GM18951 (cell line): Measurements from ENCODE around the gene BAIAP2.

Experiments used
- POLR2A ChIP-seq: IDR thresholded peaks from 4 replicates; pipeline ENCODE4 v1.6.1; 2011; ENCODE audit warnings: mild to moderate bottlenecking; ENCODE audit not compliant: insufficient read length, insufficient read depth; ENCODE audit errors: extremely low read depth
- in situ Hi-C: fragments of 300-500 bp; cut with MboI; formaldehyde crosslinking; loops from one replicate; pipeline ENCODE4 v1.12.0; 2022; ENCODE audit warnings: low sequenced_read_pairs, mixed read lengths, inconsistent platforms; ENCODE audit not compliant: unreplicated experiment

BAIAP2 gene

GRCh38 chr17:81114351-81115093, 79.6 kb downstream of the BAIAP2 start:
- no peak for TF ChIP-seq POLR2A
- in situ Hi-C loops = no loop called here

GRCh38 chr17:81115219-81115618, 80.3 kb downstream of the BAIAP2 start:
- no peak for TF ChIP-seq POLR2A
- in situ Hi-C loops = no loop called here

GRCh38 chr17:81115749-81116464, 81.0 kb downstream of the BAIAP2 start:
- TF ChIP-seq POLR2A = no peak
- in situ Hi-C loops = no loop called here

- in situ Hi-C loops = no loop called here
- no peak for TF ChIP-seq POLR2A
Observed at GRCh38 chr17:81116704-81117103, 81.8 kb downstream of the BAIAP2 start.

GRCh38 chr17:81117672-81118198, 82.8 kb downstream of the BAIAP2 start:
- no peak for TF ChIP-seq POLR2A
- in situ Hi-C loops = no loop called here

- in situ Hi-C loops = no loop called here
Observed at GRCh38 chr17:81118308-81119221, 83.6 kb downstream of the BAIAP2 start.

GRCh38 chr17:81119223-81120148, 84.5 kb downstream of the BAIAP2 start:
- in situ Hi-C loops = no loop called here
- no peak for TF ChIP-seq POLR2A

More at GRCh38 chr17:81118308-81119221, 83.6 kb downstream of the BAIAP2 start:
- TF ChIP-seq POLR2A = no peak

- in situ Hi-C loops = no loop called here
- TF ChIP-seq POLR2A = no peak
Observed at GRCh38 chr17:81120149-81120484, 85.2 kb downstream of the BAIAP2 start.

- no peak for TF ChIP-seq POLR2A
- in situ Hi-C loops = no loop called here
Observed at GRCh38 chr17:81120695-81121621, 86.0 kb downstream of the BAIAP2 start.

- in situ Hi-C loops = no loop called here
- TF ChIP-seq POLR2A = no peak
Observed at GRCh38 chr17:81121841-81122733, 87.1 kb downstream of the BAIAP2 start.
